Measurements from ENCODE around the gene SORBS2. TPM values are rescaled to one million over a fixed set of nuclear protein-coding genes. Genes with fewer than 3 reads are reported as not detected.

SORBS2 gene
- total RNA-seq, 1 experiment from 2014 or later, result 8.4 TPM

- ATAC-seq (no peak), DNase-seq (ENCODE audit: low read depth, low spot score) (no peak)
- Histone ChIP-seq H3K4me1 (ENCODE audit: control insufficient read depth, insufficient read depth, low read length) (no peaks in the 10 kb centered on the region), H3K36me3 (ENCODE audit: control insufficient read depth, insufficient read depth, low read length) (no peaks in the 10 kb centered on the region), H3K27me3 (ENCODE audit: control insufficient read depth, insufficient read depth, low read length) (no peaks in the 10 kb centered on the region), H3K4me3 (ENCODE audit: low read depth in 2 of 2, low read length in 2 of 2) (no peak overlapping the region), H3K27ac (ENCODE audit: low read length) (no peak overlapping the region), H3K9me3 (ENCODE audit: control insufficient read depth, insufficient read depth, low read depth, low read length) (no peaks in the 10 kb centered on the region)
- POLR2A ChIA-PET, result no interaction called here
- TF ChIP-seq TCF7L2 (IDR thresholded peaks at IDR 0.05; ENCODE audit: low read depth, low read length), result no peak
- TF ChIP-seq CTCF (IDR thresholded peaks at IDR 0.05), result no peak
- TF ChIP-seq REST (IDR thresholded peaks at IDR 0.05; ENCODE audit: insufficient read depth in 1 of 2, low read depth in 2 of 2, low read length in 1 of 2), result no peak
- no peak for TF ChIP-seq POLR2AphosphoS5 (IDR thresholded peaks at IDR 0.05; ENCODE audit: low read depth, low read length)
- no peak for TF ChIP-seq SIN3A (IDR thresholded peaks at IDR 0.05; ENCODE audit: borderline replicate concordance, insufficient read depth, low read depth, low read length)
- intact Hi-C loops (cut with micrococcal nuclease; ENCODE audit: unreplicated experiment), result no loop called here
- in situ Hi-C loops (cut with HindIII; ENCODE audit: low pct_unique_long_range_greater_than_20kb, low sequenced_read_pairs), result no loop called here
- CTCF ChIA-PET, result no interaction called here
- no TSS peak for BruUV-seq (replicated peaks)
These were observed 47.1 kb downstream of the SORBS2 start for GRCh38 chr4:185764876-185765275.

GRCh38 chr4:185761352-185762235, 50.4 kb downstream of the SORBS2 start:
- CTCF ChIA-PET, result no interaction called here
- Histone ChIP-seq H3K27me3 (ENCODE audit: control insufficient read depth, insufficient read depth, low read length) (no peaks in the 10 kb centered on the region), H3K4me3 (ENCODE audit: low read depth in 2 of 2, low read length in 2 of 2) (no peak overlapping the region), H3K4me1 (ENCODE audit: control insufficient read depth, insufficient read depth, low read length) (no peaks in the 10 kb centered on the region), H3K9me3 (ENCODE audit: control insufficient read depth, insufficient read depth, low read depth, low read length) (no peaks in the 10 kb centered on the region), H3K27ac (ENCODE audit: low read length) (no peak overlapping the region), H3K36me3 (ENCODE audit: control insufficient read depth, insufficient read depth, low read length) (no peaks in the 10 kb centered on the region)
- TF ChIP-seq POLR2AphosphoS5 (IDR thresholded peaks at IDR 0.05; ENCODE audit: low read depth, low read length), result no peak
- no peak for TF ChIP-seq TCF7L2 (IDR thresholded peaks at IDR 0.05; ENCODE audit: low read depth, low read length)
- no peak for TF ChIP-seq REST (IDR thresholded peaks at IDR 0.05; ENCODE audit: insufficient read depth in 1 of 2, low read depth in 2 of 2, low read length in 1 of 2)
- TF ChIP-seq CTCF (IDR thresholded peaks at IDR 0.05), result no peak
- intact Hi-C loops (cut with micrococcal nuclease; ENCODE audit: unreplicated experiment) (no loop called here), in situ Hi-C loops (cut with HindIII; ENCODE audit: low pct_unique_long_range_greater_than_20kb, low sequenced_read_pairs) (no loop called here)
- BruUV-seq (replicated peaks), result no TSS peak
- DNase-seq (ENCODE audit: low read depth, low spot score), result no peak
- POLR2A ChIA-PET, result no interaction called here
- ATAC-seq, result no peak
